ENCODE results near the gene PDE6A.

The PDE6A gene

GRCh38 chr5:149903404-149903803, 41.2 kb downstream of the PDE6A start:
- no peak overlapping the region for H3K27ac ChIP-seq (ENCODE audit: low read depth, low read length)
- no peaks in the 10 kb centered on the region for H3K27me3 ChIP-seq (ENCODE audit: insufficient read depth, low read length)
- H3K36me3 ChIP-seq (ENCODE audit: insufficient read depth, low read length): no peaks in the 10 kb centered on the region
- H3K4me1 ChIP-seq (ENCODE audit: insufficient read depth, low read length): no peaks in the 10 kb centered on the region
- WGBS: 97% methylated on average over 2 of the region's 2 CpGs
- H3K4me3 ChIP-seq (ENCODE audit: low read length): no peak overlapping the region
- H3K9ac ChIP-seq (ENCODE audit: low read depth, low read length): no peak overlapping the region
- no peaks in the 10 kb centered on the region for H3K9me3 ChIP-seq (ENCODE audit: insufficient read depth, low read depth, low read length)

DNA sequence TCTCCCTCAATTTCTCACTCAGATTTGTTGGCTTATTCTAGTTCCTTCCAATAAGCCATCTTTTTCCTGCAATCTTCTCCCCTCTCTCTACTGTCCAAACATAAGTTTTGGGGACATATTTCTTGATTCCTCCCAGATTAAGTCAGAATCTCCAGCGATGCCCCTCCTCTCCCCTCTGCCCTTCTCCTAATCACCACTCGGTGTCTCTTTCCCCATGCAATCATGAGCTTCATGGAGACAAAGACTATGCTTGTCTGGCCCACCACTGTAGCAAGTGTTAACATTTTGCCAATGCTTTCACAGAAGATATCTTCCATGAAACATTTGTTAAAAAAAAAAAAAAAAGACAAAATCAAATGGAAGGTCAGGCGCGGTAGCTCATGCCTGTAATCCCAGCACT, 42.4 kb downstream of the PDE6A start:
- no peak overlapping the region for H3K4me3 ChIP-seq (ENCODE audit: low read length)
- H3K9me3 ChIP-seq (ENCODE audit: insufficient read depth, low read depth, low read length): no peaks in the 10 kb centered on the region
- no peaks in the 10 kb centered on the region for H3K4me1 ChIP-seq (ENCODE audit: insufficient read depth, low read length)
- no peak overlapping the region for H3K27ac ChIP-seq (ENCODE audit: low read depth, low read length)
- H3K9ac ChIP-seq (ENCODE audit: low read depth, low read length): no peak overlapping the region
- no peaks in the 10 kb centered on the region for H3K27me3 ChIP-seq (ENCODE audit: insufficient read depth, low read length)
- H3K36me3 ChIP-seq (ENCODE audit: insufficient read depth, low read length): no peaks in the 10 kb centered on the region
- 75% methylated on average over 4 of the region's 4 CpGs for WGBS

- Histone ChIP-seq H3K27me3 (ENCODE audit: insufficient read depth, low read length) (no peaks in the 10 kb centered on the region), H3K4me1 (ENCODE audit: insufficient read depth, low read length) (no peaks in the 10 kb centered on the region), H3K9ac (ENCODE audit: low read depth, low read length) (no peak overlapping the region), H3K36me3 (ENCODE audit: insufficient read depth, low read length) (no peaks in the 10 kb centered on the region), H3K4me3 (ENCODE audit: low read length) (no peak overlapping the region), H3K27ac (ENCODE audit: low read depth, low read length) (no peak overlapping the region), H3K9me3 (ENCODE audit: insufficient read depth, low read depth, low read length) (no peaks in the 10 kb centered on the region)
- WGBS: 97% methylated on average over 2 of the region's 2 CpGs
Observed at GRCh38 chr5:149901511-149901910, 43.1 kb downstream of the PDE6A start.

DNA sequence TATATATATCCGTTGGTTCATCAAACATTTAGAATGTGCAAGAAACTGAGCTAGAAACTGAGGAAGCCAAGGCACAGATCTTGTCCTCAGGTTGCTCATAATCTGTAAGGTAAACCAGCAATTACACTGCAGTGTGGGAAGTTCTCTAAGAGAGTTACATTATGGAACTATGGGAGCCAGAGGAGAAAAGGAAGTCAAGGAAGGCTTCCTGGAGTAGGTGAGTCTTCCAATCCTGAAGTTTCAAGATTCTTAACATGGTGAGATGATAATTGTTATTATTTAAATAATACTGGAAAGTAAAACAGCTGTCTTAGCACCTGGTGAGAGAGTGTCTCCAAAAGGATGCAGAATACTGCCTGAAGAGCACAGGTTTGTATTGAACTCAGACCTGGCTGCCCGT, 44.2 kb downstream of the PDE6A start:
- H3K4me1 ChIP-seq (ENCODE audit: insufficient read depth, low read length): no peaks in the 10 kb centered on the region
- WGBS: 80% methylated on average over 1 of the region's 2 CpGs
- no peak overlapping the region for H3K27ac ChIP-seq (ENCODE audit: low read depth, low read length)
- no peaks in the 10 kb centered on the region for H3K36me3 ChIP-seq (ENCODE audit: insufficient read depth, low read length)
- H3K9me3 ChIP-seq (ENCODE audit: insufficient read depth, low read depth, low read length): no peaks in the 10 kb centered on the region
- H3K9ac ChIP-seq (ENCODE audit: low read depth, low read length): no peak overlapping the region
- no peak overlapping the region for H3K4me3 ChIP-seq (ENCODE audit: low read length)
- H3K27me3 ChIP-seq (ENCODE audit: insufficient read depth, low read length): no peaks in the 10 kb centered on the region

GRCh38 chr5:149898811-149899210, 45.8 kb downstream of the PDE6A start:
- Histone ChIP-seq H3K9ac (ENCODE audit: low read depth, low read length) (no peak overlapping the region), H3K4me3 (ENCODE audit: low read length) (no peak overlapping the region), H3K27me3 (ENCODE audit: insufficient read depth, low read length) (no peaks in the 10 kb centered on the region), H3K4me1 (ENCODE audit: insufficient read depth, low read length) (no peaks in the 10 kb centered on the region), H3K27ac (ENCODE audit: low read depth, low read length) (no peak overlapping the region), H3K9me3 (ENCODE audit: insufficient read depth, low read depth, low read length) (no peaks in the 10 kb centered on the region), H3K36me3 (ENCODE audit: insufficient read depth, low read length) (no peaks in the 10 kb centered on the region)
- 100% methylated on average over 1 of the region's 1 CpG for WGBS

DNA sequence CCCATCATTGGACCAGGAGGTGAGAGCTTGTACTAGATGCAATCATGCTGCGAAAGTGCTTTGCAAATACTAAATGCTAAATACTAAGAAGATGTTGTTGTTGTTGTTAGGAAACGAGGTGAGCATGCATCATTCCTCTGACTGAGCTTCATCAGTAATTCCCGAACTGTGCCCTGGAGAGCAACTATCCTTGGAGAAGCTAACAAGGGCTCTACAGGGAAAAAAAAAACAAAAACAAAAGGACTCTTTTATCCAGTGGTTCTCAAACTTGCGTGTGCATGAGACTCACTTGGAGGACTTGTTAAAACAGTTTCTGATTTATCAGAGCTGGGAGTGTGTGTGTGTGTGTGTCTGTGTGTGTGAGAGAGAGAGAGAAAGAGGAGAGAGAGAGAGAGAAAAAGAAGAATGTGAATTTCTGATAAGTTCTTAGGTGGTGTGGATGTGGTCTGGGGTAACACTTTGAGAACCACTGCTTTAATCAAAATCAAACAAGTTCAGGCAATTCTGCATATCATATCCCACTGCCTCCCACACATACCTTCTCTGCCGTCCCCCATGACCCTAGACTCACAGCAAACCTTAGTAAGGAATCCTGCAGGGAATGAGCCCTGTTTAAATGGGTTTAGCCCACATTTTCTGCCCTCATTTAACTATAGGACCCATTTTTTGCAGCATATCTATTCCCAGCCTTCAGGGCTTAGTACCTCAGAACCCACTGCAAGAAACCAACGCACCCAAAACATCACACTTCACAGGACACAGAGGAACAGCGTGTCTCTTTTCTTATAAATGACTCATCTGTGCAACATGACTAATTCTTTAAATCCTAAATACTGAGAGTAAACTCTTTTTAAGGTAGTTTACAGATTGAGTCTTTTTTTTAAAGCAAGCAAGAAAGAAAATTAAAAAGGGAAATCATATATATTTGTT, 48.9 kb downstream of the PDE6A start:
- Histone ChIP-seq H3K4me1 (ENCODE audit: insufficient read depth, low read length) (no peaks in the 10 kb centered on the region), H3K27ac (ENCODE audit: low read depth, low read length) (no peak overlapping the region)

GRCh38 chr5:149894237-149894636, 50.4 kb downstream of the PDE6A start:
- Histone ChIP-seq H3K4me3 (ENCODE audit: low read length) (no peak overlapping the region), H3K36me3 (ENCODE audit: insufficient read depth, low read length) (no peaks in the 10 kb centered on the region), H3K9me3 (ENCODE audit: insufficient read depth, low read depth, low read length) (no peaks in the 10 kb centered on the region), H3K4me1 (ENCODE audit: insufficient read depth, low read length) (no peaks in the 10 kb centered on the region), H3K9ac (ENCODE audit: low read depth, low read length) (no peak overlapping the region), H3K27ac (ENCODE audit: low read depth, low read length) (no peak overlapping the region), H3K27me3 (ENCODE audit: insufficient read depth, low read length) (no peaks in the 10 kb centered on the region)
- no CpG with 5 or more reads among the region's 1 CpG for WGBS

More for the DNA sequence above, 48.9 kb downstream of the PDE6A start:
- H3K4me3 ChIP-seq (ENCODE audit: low read length): no peak overlapping the region
- 89% methylated on average over 7 of the region's 7 CpGs for WGBS
- H3K9ac ChIP-seq (ENCODE audit: low read depth, low read length): no peak overlapping the region
- H3K27me3 ChIP-seq (ENCODE audit: insufficient read depth, low read length): no peaks in the 10 kb centered on the region
- H3K36me3 ChIP-seq (ENCODE audit: insufficient read depth, low read length): no peaks in the 10 kb centered on the region
- H3K9me3 ChIP-seq (ENCODE audit: insufficient read depth, low read depth, low read length): no peaks in the 10 kb centered on the region

GRCh38 chr5:149893403-149893931, 51.1 kb downstream of the PDE6A start:
- H3K9ac ChIP-seq (ENCODE audit: low read depth, low read length): no peak overlapping the region
- no peaks in the 10 kb centered on the region for H3K9me3 ChIP-seq (ENCODE audit: insufficient read depth, low read depth, low read length)
- no peak overlapping the region for H3K4me3 ChIP-seq (ENCODE audit: low read length)
- H3K27me3 ChIP-seq (ENCODE audit: insufficient read depth, low read length): no peaks in the 10 kb centered on the region
- 89% methylated on average over 1 of the region's 1 CpG for WGBS
- no peak overlapping the region for H3K27ac ChIP-seq (ENCODE audit: low read depth, low read length)
- H3K36me3 ChIP-seq (ENCODE audit: insufficient read depth, low read length): no peaks in the 10 kb centered on the region
- H3K4me1 ChIP-seq (ENCODE audit: insufficient read depth, low read length): no peaks in the 10 kb centered on the region

- no peak overlapping the region for H3K4me3 ChIP-seq (ENCODE audit: low read length)
- WGBS: 96% methylated on average over 2 of the region's 5 CpGs
- no peaks in the 10 kb centered on the region for H3K27me3 ChIP-seq (ENCODE audit: insufficient read depth, low read length)
- H3K27ac ChIP-seq (ENCODE audit: low read depth, low read length): no peak overlapping the region
- no peaks in the 10 kb centered on the region for H3K9me3 ChIP-seq (ENCODE audit: insufficient read depth, low read depth, low read length)
- no peaks in the 10 kb centered on the region for H3K4me1 ChIP-seq (ENCODE audit: insufficient read depth, low read length)
- H3K36me3 ChIP-seq (ENCODE audit: insufficient read depth, low read length): no peaks in the 10 kb centered on the region
- no peak overlapping the region for H3K9ac ChIP-seq (ENCODE audit: low read depth, low read length)
Observed at GRCh38 chr5:149892594-149892993, 52.0 kb downstream of the PDE6A start.

GRCh38 chr5:149888280-149888679, 56.3 kb downstream of the PDE6A start:
- H3K9ac ChIP-seq (ENCODE audit: low read depth, low read length): no peak overlapping the region
- H3K4me1 ChIP-seq (ENCODE audit: insufficient read depth, low read length): no peaks in the 10 kb centered on the region
- no peaks in the 10 kb centered on the region for H3K36me3 ChIP-seq (ENCODE audit: insufficient read depth, low read length)
- no peak overlapping the region for H3K4me3 ChIP-seq (ENCODE audit: low read length)
- WGBS: 80% methylated on average over 1 of the region's 1 CpG
- no peaks in the 10 kb centered on the region for H3K27me3 ChIP-seq (ENCODE audit: insufficient read depth, low read length)
- no peaks in the 10 kb centered on the region for H3K9me3 ChIP-seq (ENCODE audit: insufficient read depth, low read depth, low read length)
- no peak overlapping the region for H3K27ac ChIP-seq (ENCODE audit: low read depth, low read length)

DNA sequence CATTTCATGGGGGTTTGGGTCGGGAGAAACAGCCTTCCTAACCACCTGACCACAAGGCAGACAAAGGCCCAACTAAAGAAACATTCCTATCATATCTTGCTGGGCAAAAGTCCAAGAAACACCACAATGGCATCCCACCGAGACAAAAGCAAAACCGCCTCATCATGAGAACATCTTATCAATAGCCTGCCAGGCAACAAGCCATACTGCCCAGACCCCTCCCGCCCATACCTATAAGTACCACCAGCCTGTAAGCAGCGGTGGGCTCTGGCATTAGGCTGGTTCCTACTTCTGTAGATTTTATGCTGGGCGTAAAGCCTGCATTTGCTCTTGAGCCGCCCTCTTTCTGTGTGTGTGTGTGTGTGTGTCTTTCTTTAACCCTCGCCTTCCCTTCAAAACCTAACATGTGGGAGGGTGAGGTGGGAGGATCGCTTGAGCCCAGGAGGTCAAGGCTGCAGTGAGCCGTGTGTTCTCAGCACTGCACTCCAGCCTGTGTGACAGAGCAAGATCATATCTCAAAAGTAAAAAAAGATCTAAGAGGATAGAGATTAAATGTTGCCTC, 56.9 kb downstream of the PDE6A start:
- H3K9me3 ChIP-seq (ENCODE audit: insufficient read depth, low read depth, low read length): no peaks in the 10 kb centered on the region
- no peaks in the 10 kb centered on the region for H3K36me3 ChIP-seq (ENCODE audit: insufficient read depth, low read length)
- H3K27me3 ChIP-seq (ENCODE audit: insufficient read depth, low read length): no peaks in the 10 kb centered on the region
- no peaks in the 10 kb centered on the region for H3K4me1 ChIP-seq (ENCODE audit: insufficient read depth, low read length)
- H3K4me3 ChIP-seq (ENCODE audit: low read length): no peak overlapping the region
- WGBS: 67% methylated on average over 9 of the region's 10 CpGs
- H3K9ac ChIP-seq (ENCODE audit: low read depth, low read length): no peak overlapping the region
- H3K27ac ChIP-seq (ENCODE audit: low read depth, low read length): no peak overlapping the region
